Measurements from ENCODE around the gene LMBRD2. TPM values are rescaled to one million over a fixed set of nuclear protein-coding genes. Genes with fewer than 3 reads are reported as not detected.

LMBRD2 gene
- total and polyA plus RNA-seq, 10 of the 15 experiments (the other 5 are each of a cell fraction or from before 2014, with no cell fraction given) = 0.90 to 9.8 (median 6.5) TPM

- peaks cover 10% of the 10 kb centered on the region for H3K4me1 ChIP-seq (ENCODE audit: control insufficient read depth, insufficient read depth, low read length)
Observed at GRCh38 chr5:36181774-36182173, 30.1 kb upstream of the LMBRD2 start.

GRCh38 chr5:36180556-36181350, 29.1 kb upstream of the LMBRD2 start:
- CTCF ChIA-PET = interaction anchor here (1.2 to 4.5 kb wide), 2 partner anchors 102 to 126 kb away, joined by 4 to 34 read pairs; no protein-coding TSS in a partner anchor
- H3K4me2 ChIP-seq (ENCODE audit: control insufficient read depth, insufficient read depth) = no peak overlapping the region
- no peak overlapping the region for H3K9ac ChIP-seq (ENCODE audit: control insufficient read depth, insufficient read depth, low read length)
- no peak for ATAC-seq
- H3K27ac ChIP-seq (ENCODE audit: control insufficient read depth, insufficient read depth) = no peak overlapping the region
- 98% methylated on average over 2 of the region's 2 CpGs for WGBS (ENCODE audit: insufficient coverage, insufficient replicate concordance, low lambda C conversion rate, missing lambda C conversion rate)
- BruUV-seq (replicated peaks) = no TSS peak
- no peak for DNase-seq (ENCODE audit: low read depth, low spot score)
- SMC1A ChIA-PET (ENCODE audit: uncharacterized antibody, unreplicated experiment) = interaction anchor here (1.2 kb wide), 1 partner anchor 17 kb away, joined by 4 read pairs; no protein-coding TSS in a partner anchor
- FAIRE-seq = no peak
- H3K36me3 ChIP-seq (ENCODE audit: control insufficient read depth in 2 of 2, insufficient read depth in 2 of 2, low read length in 1 of 2) = peaks cover 1 to 7% of the 10 kb centered on the region in 2 experiments; a peak in 3 of 4 replicates
- no peak overlapping the region for H2AFZ ChIP-seq (ENCODE audit: control insufficient read depth, low read depth, low read length)
- intact Hi-C loops (cut with micrococcal nuclease; ENCODE audit: unreplicated experiment) = no loop called here
- in situ Hi-C loops (cut with MboI) = no loop called here
- POLR2A ChIA-PET = no interaction called here
- RAD21 ChIA-PET (ENCODE audit: unreplicated experiment) = no interaction called here
- H4K20me1 ChIP-seq (ENCODE audit: control insufficient read depth, insufficient read depth) = no peaks in the 10 kb centered on the region
- H3K4me1 ChIP-seq (ENCODE audit: control insufficient read depth, insufficient read depth, low read length) = peaks cover 14% of the 10 kb centered on the region
- no peaks in the 10 kb centered on the region for H3K9me3 ChIP-seq (replicated peaks; ENCODE audit: control insufficient read depth, insufficient read depth, low read length)
- no peaks in the 10 kb centered on the region for H3K79me2 ChIP-seq (ENCODE audit: control insufficient read depth, insufficient read depth, low read length)
- H3K4me3 ChIP-seq = no peak overlapping the region
- H3K27me3 ChIP-seq (replicated peaks in 1 of 2; ENCODE audit: control insufficient read depth in 2 of 2, insufficient read depth in 2 of 2, low read length in 1 of 2) = no peaks in the 10 kb centered on the region
- TF ChIP-seq HSF1 (IDR thresholded peaks at IDR 0.05; ENCODE audit: low read depth, low read length) (no peak), DPF2 (IDR thresholded peaks at IDR 0.05) (no peak), GABPA (IDR thresholded peaks at IDR 0.05; ENCODE audit: low read depth) (no peak), LARP7 (IDR thresholded peaks at IDR 0.05) (no peak), FOXM1 (IDR thresholded peaks at IDR 0.05; ENCODE audit: low read depth, low read length) (no peak), SREBF1 (IDR thresholded peaks at IDR 0.05; ENCODE audit: low read length) (no peak), RB1 (IDR thresholded peaks at IDR 0.05; ENCODE audit: borderline replicate concordance) (no peak), GATAD2B (conservative IDR thresholded peaks at IDR 0.05; ENCODE audit: low read depth) (no peak)

More at GRCh38 chr5:36181774-36182173, 30.1 kb upstream of the LMBRD2 start:
- no peak for FAIRE-seq
- SMC1A ChIA-PET (ENCODE audit: uncharacterized antibody, unreplicated experiment) = interaction anchor here (1.0 kb wide), 1 partner anchor 21 kb away, joined by 3 read pairs; no protein-coding TSS in a partner anchor
- Histone ChIP-seq H3K27me3 (replicated peaks in 1 of 2; ENCODE audit: control insufficient read depth in 2 of 2, insufficient read depth in 2 of 2, low read length in 1 of 2) (no peaks in the 10 kb centered on the region), H2AFZ (ENCODE audit: control insufficient read depth, low read depth, low read length) (no peak overlapping the region), H3K4me2 (ENCODE audit: control insufficient read depth, insufficient read depth) (no peak overlapping the region), H3K4me3 (no peak overlapping the region), H4K20me1 (ENCODE audit: control insufficient read depth, insufficient read depth) (no peaks in the 10 kb centered on the region), H3K36me3 (ENCODE audit: control insufficient read depth in 2 of 2, insufficient read depth in 2 of 2, low read length in 1 of 2) (peaks cover 1 to 7% of the 10 kb centered on the region in 2 experiments; a peak in 3 of 4 replicates), H3K27ac (ENCODE audit: control insufficient read depth, insufficient read depth) (no peak overlapping the region), H3K79me2 (ENCODE audit: control insufficient read depth, insufficient read depth, low read length) (no peaks in the 10 kb centered on the region), H3K9ac (ENCODE audit: control insufficient read depth, insufficient read depth, low read length) (no peak overlapping the region), H3K9me3 (replicated peaks; ENCODE audit: control insufficient read depth, insufficient read depth, low read length) (no peaks in the 10 kb centered on the region)
- TF ChIP-seq ASH2L (IDR thresholded peaks at IDR 0.05; ENCODE audit: borderline replicate concordance, low read depth) (no peak), USF2 (IDR thresholded peaks at IDR 0.05; ENCODE audit: borderline replicate concordance, low read depth, low read length) (no peak), NR2C2 (IDR thresholded peaks at IDR 0.05; ENCODE audit: borderline replicate concordance, control insufficient read depth, insufficient read length, low read depth) (no peak), YBX1 (IDR thresholded peaks at IDR 0.05) (no peak), ESRRA (IDR thresholded peaks at IDR 0.05; ENCODE audit: low read length) (no peak)
- intact Hi-C loops (cut with micrococcal nuclease; ENCODE audit: unreplicated experiment) = no loop called here
- WGBS (ENCODE audit: insufficient coverage, insufficient replicate concordance, low lambda C conversion rate, missing lambda C conversion rate) = 98% methylated on average over 2 of the region's 2 CpGs
- in situ Hi-C loops (cut with MboI) = no loop called here
- POLR2A ChIA-PET = no interaction called here
- no peak for DNase-seq (ENCODE audit: low read depth, low spot score)
- CTCF ChIA-PET = no interaction called here
- BruUV-seq (replicated peaks) = no TSS peak
- RAD21 ChIA-PET (ENCODE audit: unreplicated experiment) = no interaction called here
- ATAC-seq = no peak
